OCI-LY7 (cell line): Measurements from ENCODE around the gene ISG20L2. TPM values are rescaled to one million over a fixed set of nuclear protein-coding genes. Genes with fewer than 3 reads are reported as not detected.
A peak's percentile ranks its signal among the peaks of the same experiment; 100 is the strongest.

ENCODE experiments used
- BruUV-seq: library from RNA; stranded (reverse); fragments of 400-500 nt; replicated peaks from 2 replicates; lab custom pipeline; 2021; lab: Mats Ljungman, UMichigan
- CTCF ChIA-PET: fragments of 300-600 bp; sonication (Branson Sonifier 250); formaldehyde crosslinking; loops from one replicate; lab custom pipeline; 2022; ENCODE audit warnings: antibody characterized with exemption; ENCODE audit not compliant: unreplicated experiment; lab: Charles Lee
- POLR2A ChIA-PET: fragments of 300-600 bp; sonication (Branson Sonifier 250); formaldehyde crosslinking; loops from one replicate; lab custom pipeline; 2022; ENCODE audit warnings: antibody characterized with exemption; lab: Charles Lee
- DNase-seq: peaks from one replicate; pipeline ENCODE4 v3.0.0-alpha.2; 2015; ENCODE audit warnings: low spot score
- H2AFZ ChIP-seq: fragments of 200-600 bp; sonication (generic), shearing (Covaris generic); 2 replicates; pipeline ENCODE4 v1.6.1; 2014; ENCODE audit warnings: mild to moderate bottlenecking, antibody characterized with exemption, low read length, moderate library complexity
- H3K27ac ChIP-seq: fragments of 200-600 bp; sonication (generic); 2 replicates; pipeline ENCODE4 v1.5.1; 2014; ENCODE audit warnings: mixed run types, low read depth, mild to moderate bottlenecking, moderate library complexity, low read length, inconsistent platforms; ENCODE audit not compliant: poor library complexity, severe bottlenecking
- H3K36me3 ChIP-seq: fragments of 200-600 bp; sonication (generic); 2 replicates; pipeline ENCODE4 v1.6.1; 2014; ENCODE audit warnings: mild to moderate bottlenecking, antibody characterized with exemption, low read length, moderate library complexity, mixed read lengths; ENCODE audit not compliant: insufficient read depth
- H3K4me1 ChIP-seq: fragments of 200-600 bp; sonication (generic); 2 replicates; pipeline ENCODE4 v1.5.1; 2014; ENCODE audit warnings: mild to moderate bottlenecking, low read length; ENCODE audit not compliant: insufficient read depth, poor library complexity, severe bottlenecking
- H3K4me2 ChIP-seq: fragments of 200-600 bp; sonication (generic); 2 replicates; pipeline ENCODE4 v1.6.1; 2014; ENCODE audit warnings: mild to moderate bottlenecking, low read length
- H3K4me3 ChIP-seq: fragments of 200-600 bp; sonication (generic); 2 replicates; pipeline ENCODE4 v1.5.1; 2014; ENCODE audit warnings: mild to moderate bottlenecking, low read depth, low read length; ENCODE audit not compliant: poor library complexity, severe bottlenecking
- H3K79me2 ChIP-seq: fragments of 200-600 bp; sonication (generic); 2 replicates; pipeline ENCODE4 v1.6.1; 2016; ENCODE audit warnings: low read depth, mild to moderate bottlenecking, low read length, moderate library complexity, mixed read lengths; ENCODE audit not compliant: insufficient read depth
- H3K9me2 ChIP-seq: fragments of 200-600 bp; sonication (generic); 2 replicates; pipeline ENCODE4 v1.6.1; 2016; ENCODE audit warnings: mild to moderate bottlenecking, low read length, mixed read lengths; ENCODE audit not compliant: insufficient read depth
- H3K9me3 ChIP-seq: fragments of 200-600 bp; sonication (generic); 2 replicates; pipeline ENCODE4 v1.6.1; 2014; ENCODE audit warnings: mild to moderate bottlenecking, mixed run types, low read length, mixed read lengths
- H4K20me1 ChIP-seq: fragments of 200-600 bp; sonication (generic); 2 replicates; pipeline ENCODE4 v1.6.1; 2014; ENCODE audit warnings: mild to moderate bottlenecking, antibody characterized with exemption, low read length, moderate library complexity, mixed read lengths; ENCODE audit not compliant: insufficient read depth
- CTCF ChIP-seq: fragments of 200-600 bp; sonication (generic); conservative IDR thresholded peaks from 2 replicates; pipeline ENCODE4 v1.5.1; 2014; ENCODE audit warnings: mild to moderate bottlenecking, antibody characterized with exemption, low read length, moderate library complexity, mixed read lengths
- EZH2phosphoT487 ChIP-seq: fragments of 200-600 bp; sonication (generic); IDR thresholded peaks from 2 replicates; pipeline ENCODE4 v1.6.1; 2018; ENCODE audit warnings: low read depth, borderline replicate concordance, mild to moderate bottlenecking, mixed run types, antibody characterized with exemption, low read length, moderate library complexity, mixed read lengths
- intact Hi-C: fragments of 100-400 bp; cut with micrococcal nuclease; formaldehyde crosslinking; loops from one replicate; pipeline ENCODE4 v1.10.0; 2022; ENCODE audit not compliant: unreplicated experiment
- total RNA-seq, 2 experiments: library from RNA; depleted of rRNA in 1 of 2; stranded (reverse); fragments of >200 nt in 1 of 2; shearing (Covaris generic) in 1 of 2; gene quantifications; 2 replicates each; pipeline ENCODE4 v1.2.3, GENCODE V29; 2014 to 2022

Gene ISG20L2
- total RNA-seq, 2 experiments from 2014 or later: 37.9 to 74.1 TPM

- Histone ChIP-seq H3K4me3 (peak overlapping the region; percentile 87), H3K36me3 (peaks cover 56% of the 10 kb centered on the region), H3K27ac (peak overlapping the region; percentile 62), H2AFZ (no peak overlapping the region), H4K20me1 (peaks cover 32% of the 10 kb centered on the region), H3K9me3 (no peaks in the 10 kb centered on the region), H3K79me2 (peaks cover 76% of the 10 kb centered on the region), H3K4me2 (peak overlapping the region; percentile 92), H3K4me1 (peaks cover 31% of the 10 kb centered on the region), H3K9me2 (no peaks in the 10 kb centered on the region)
- POLR2A ChIA-PET: interaction anchor here (0.6 to 2.0 kb wide), 9 partner anchors 14 to 1452 kb away, joined by 3 to 10 read pairs (median 3); partner anchors contain the start of genes HDGF and MRPL24
- TF ChIP-seq EZH2phosphoT487 (no peak), CTCF (peak; percentile 87)
- intact Hi-C loops: loop anchor here (1.0 to 5.0 kb wide), 3 partner anchors 37 to 136 kb away; partner anchors contain the start of gene NTRK1
- CTCF ChIA-PET: interaction anchor here (0.6 to 2.4 kb wide), 13 partner anchors 11 to 127 kb away, joined by 3 to 36 read pairs (median 4); partner anchors contain the start of genes HDGF, MRPL24 and PRCC
- no TSS peak for BruUV-seq
- peak; percentile 80 for DNase-seq
These were observed 1.9 kb downstream of the ISG20L2 start for GRCh38 chr1:156726549-156727226.

GRCh38 chr1:156725683-156726280 is 2.8 kb downstream of the ISG20L2 start:
- Histone ChIP-seq H3K79me2 (peaks cover 82% of the 10 kb centered on the region), H3K4me3 (peak overlapping the region; percentile 87), H3K9me2 (no peaks in the 10 kb centered on the region), H3K4me1 (peaks cover 31% of the 10 kb centered on the region), H2AFZ (no peak overlapping the region), H3K9me3 (no peaks in the 10 kb centered on the region), H3K4me2 (peak overlapping the region; percentile 92), H4K20me1 (peaks cover 32% of the 10 kb centered on the region), H3K36me3 (peaks cover 65% of the 10 kb centered on the region), H3K27ac (peak overlapping the region; percentile 62)
- intact Hi-C loops: loop anchor here (1.0 to 5.0 kb wide), 3 partner anchors 36 to 137 kb away; partner anchors contain the start of gene NTRK1
- no TSS peak for BruUV-seq
- ChIA-PET CTCF (interaction anchor here (0.6 to 2.4 kb wide), 14 partner anchors 10 to 126 kb away, joined by 3 to 36 read pairs (median 4); partner anchors contain the start of genes HDGF and PRCC), POLR2A (interaction anchor here (0.6 to 2.0 kb wide), 6 partner anchors 15 to 133 kb away, joined by 3 to 10 read pairs (median 4); partner anchors contain the start of genes HDGF, INSRR and MRPL24)
- TF ChIP-seq CTCF: peak; percentile 95
- no peak for TF ChIP-seq EZH2phosphoT487
- peak; percentile 89 for DNase-seq
